SK-N-MC (cell line): Measurements from ENCODE around the gene DIAPH2.

Source experiments
- EZH2 ChIP-seq: fragments of 200-600 bp; sonication (generic); IDR thresholded peaks from one replicate; pipeline ENCODE4 v1.6.1; 2017; ENCODE audit warnings: antibody characterized with exemption
- POLR2AphosphoS5 ChIP-seq: IDR thresholded peaks from 2 replicates; pipeline ENCODE4 v1.6.1; 2012; ENCODE audit warnings: mild to moderate bottlenecking, low read depth, low read length, borderline replicate concordance

DNA sequence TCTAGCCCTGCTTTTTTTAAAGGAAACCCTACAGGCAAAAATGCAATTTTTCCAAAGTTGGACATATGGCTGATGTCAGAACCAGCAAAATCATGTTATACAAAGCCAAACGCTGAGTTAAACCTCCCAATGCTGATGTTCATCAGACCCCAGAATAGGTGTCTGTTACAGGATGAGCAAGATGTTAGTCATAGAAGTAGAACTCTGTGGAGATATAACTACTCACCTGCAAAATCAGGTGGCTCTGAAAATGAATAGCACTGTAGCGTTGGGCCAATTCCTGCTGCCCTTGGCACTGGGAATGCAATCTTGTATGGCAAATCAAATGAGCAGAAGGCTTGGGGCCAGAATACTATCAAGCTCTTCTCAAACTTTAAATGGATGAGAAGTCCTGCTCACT, 833.1 kb downstream of the DIAPH2 start:
- TF ChIP-seq POLR2AphosphoS5 (no peak), EZH2 (no peak)
